Astrocyte (in vitro differentiated cells and primary cell): ENCODE measurements around the gene FMN1. TPM values are rescaled to one million over a fixed set of nuclear protein-coding genes. Genes with fewer than 3 reads are reported as not detected.
A peak's percentile ranks its signal among the peaks of the same experiment; 100 is the strongest.

ENCODE experiments used
- DNase-seq: peaks from one replicate; pipeline ENCODE4 v3.0.0-alpha.2; 2010; ENCODE audit warnings: low read depth
- FAIRE-seq: peaks from 2 replicates; lab custom pipeline; 2011; peaks lifted over from hg19 to GRCh38; lab: Jason Lieb, UNC
- H2AFZ ChIP-seq: 2 replicates; pipeline ENCODE4 v1.6.0; 2012; ENCODE audit warnings: low read depth, low read length, inconsistent platforms
- H3K27ac ChIP-seq: 2 replicates; pipeline ENCODE4 v1.5.1; 2011; ENCODE audit warnings: low read depth, low read length, inconsistent platforms
- H3K27me3 ChIP-seq: 2 replicates; pipeline ENCODE4 v1.6.0; 2011; ENCODE audit warnings: low read length, inconsistent platforms; ENCODE audit not compliant: insufficient read depth
- H3K36me3 ChIP-seq: 2 replicates; pipeline ENCODE4 v1.5.1; 2011; ENCODE audit warnings: low read length, inconsistent platforms; ENCODE audit not compliant: insufficient read depth
- H3K4me1 ChIP-seq: 2 replicates; pipeline ENCODE4 v1.5.1; 2011; ENCODE audit warnings: low read length, inconsistent platforms; ENCODE audit not compliant: insufficient read depth
- H3K4me2 ChIP-seq: 2 replicates; pipeline ENCODE4 v1.6.0; 2012; ENCODE audit warnings: low read length, inconsistent platforms
- H3K4me3 ChIP-seq: 2 replicates; pipeline ENCODE4 v1.5.1; 2011; ENCODE audit warnings: low read depth, mild to moderate bottlenecking, low read length, inconsistent platforms; ENCODE audit not compliant: insufficient read depth
- H3K79me2 ChIP-seq: 2 replicates; pipeline ENCODE4 v1.6.0; 2012; ENCODE audit warnings: mild to moderate bottlenecking, low read length, inconsistent platforms; ENCODE audit not compliant: insufficient read depth
- H3K9ac ChIP-seq: 2 replicates; pipeline ENCODE4 v1.6.0; 2012; ENCODE audit warnings: mild to moderate bottlenecking, low read length, inconsistent platforms
- H3K9me3 ChIP-seq: 2 replicates; pipeline ENCODE4 v1.5.1; 2012; ENCODE audit warnings: low read depth, mild to moderate bottlenecking, low read length, inconsistent platforms; ENCODE audit not compliant: insufficient read depth
- H4K20me1 ChIP-seq: 2 replicates; pipeline ENCODE4 v1.6.0; 2012; ENCODE audit warnings: low read length, inconsistent platforms; ENCODE audit not compliant: insufficient read depth
- H3K27ac Mint-ChIP-seq: one replicate; pipeline ENCODE4 v1.8.0; 2021; ENCODE audit warnings: mild to moderate bottlenecking, mixed read lengths; ENCODE audit not compliant: unreplicated experiment
- H3K27me3 Mint-ChIP-seq: one replicate; pipeline ENCODE4 v1.8.0; 2021; ENCODE audit warnings: low read depth, mixed read lengths; ENCODE audit not compliant: unreplicated experiment
- H3K36me3 Mint-ChIP-seq: one replicate; pipeline ENCODE4 v1.8.0; 2021; ENCODE audit warnings: low read depth, mixed read lengths; ENCODE audit not compliant: unreplicated experiment
- H3K4me1 Mint-ChIP-seq: one replicate; pipeline ENCODE4 v1.8.0; 2021; ENCODE audit warnings: low read depth, mixed read lengths; ENCODE audit not compliant: unreplicated experiment
- H3K4me3 Mint-ChIP-seq: one replicate; pipeline ENCODE4 v1.8.0; 2021; ENCODE audit warnings: mild to moderate bottlenecking, moderate library complexity, mixed read lengths; ENCODE audit not compliant: unreplicated experiment
- H3K9me3 Mint-ChIP-seq: one replicate; pipeline ENCODE4 v1.8.0; 2021; ENCODE audit warnings: mild to moderate bottlenecking, mixed read lengths; ENCODE audit not compliant: unreplicated experiment
- EZH2 ChIP-seq: IDR thresholded peaks from 2 replicates; pipeline ENCODE4 v1.6.1; 2012; ENCODE audit warnings: mild to moderate bottlenecking, low read length, inconsistent platforms; ENCODE audit not compliant: insufficient read depth
- total RNA-seq: library from RNA; stranded (reverse); gene quantifications from 2 replicates; pipeline ENCODE4 v1.2.1, GENCODE V29; 2021
- TF ChIP-seq, protein P1 (sequence below): IDR thresholded peaks from 2 replicates; pipeline ENCODE4 v1.5.1; 2011; ENCODE audit warnings: low read depth, mild to moderate bottlenecking, inconsistent platforms, low read length, moderate library complexity; ENCODE audit not compliant: insufficient read depth

Gene FMN1
- total RNA-seq, 1 donor from 2014 or later = 5.3 TPM

DNA sequence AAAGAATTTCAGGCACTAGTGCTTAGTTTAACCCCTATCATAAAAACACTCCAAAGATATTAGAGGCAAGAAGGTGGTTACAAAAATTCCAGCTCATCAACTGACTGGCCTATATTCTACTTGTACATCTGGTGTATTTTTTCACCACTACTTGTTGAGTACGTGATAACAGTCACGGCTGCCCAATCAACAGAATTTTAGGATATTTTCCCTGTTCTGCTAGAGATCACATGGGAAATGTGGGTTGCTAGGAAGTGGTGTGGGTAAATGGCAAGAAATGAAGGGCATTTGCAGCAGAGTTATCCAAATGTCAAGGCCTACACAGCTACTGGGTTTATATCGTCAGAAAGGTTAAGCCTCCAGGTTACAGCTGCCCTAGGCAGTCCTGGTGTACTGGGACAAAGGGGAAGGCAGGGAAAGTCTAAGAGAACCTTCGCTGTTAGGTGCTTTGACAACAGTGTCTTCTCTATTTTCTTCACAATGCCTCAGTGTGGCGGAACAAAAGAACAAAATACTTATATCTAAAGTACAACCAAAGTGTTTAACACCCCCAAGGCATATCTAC is 81.9 kb downstream of the FMN1 start:
- TF ChIP-seq, protein P1, sequence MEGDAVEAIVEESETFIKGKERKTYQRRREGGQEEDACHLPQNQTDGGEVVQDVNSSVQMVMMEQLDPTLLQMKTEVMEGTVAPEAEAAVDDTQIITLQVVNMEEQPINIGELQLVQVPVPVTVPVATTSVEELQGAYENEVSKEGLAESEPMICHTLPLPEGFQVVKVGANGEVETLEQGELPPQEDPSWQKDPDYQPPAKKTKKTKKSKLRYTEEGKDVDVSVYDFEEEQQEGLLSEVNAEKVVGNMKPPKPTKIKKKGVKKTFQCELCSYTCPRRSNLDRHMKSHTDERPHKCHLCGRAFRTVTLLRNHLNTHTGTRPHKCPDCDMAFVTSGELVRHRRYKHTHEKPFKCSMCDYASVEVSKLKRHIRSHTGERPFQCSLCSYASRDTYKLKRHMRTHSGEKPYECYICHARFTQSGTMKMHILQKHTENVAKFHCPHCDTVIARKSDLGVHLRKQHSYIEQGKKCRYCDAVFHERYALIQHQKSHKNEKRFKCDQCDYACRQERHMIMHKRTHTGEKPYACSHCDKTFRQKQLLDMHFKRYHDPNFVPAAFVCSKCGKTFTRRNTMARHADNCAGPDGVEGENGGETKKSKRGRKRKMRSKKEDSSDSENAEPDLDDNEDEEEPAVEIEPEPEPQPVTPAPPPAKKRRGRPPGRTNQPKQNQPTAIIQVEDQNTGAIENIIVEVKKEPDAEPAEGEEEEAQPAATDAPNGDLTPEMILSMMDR = no peak
- TF ChIP-seq EZH2 = no peak
- Histone ChIP-seq H3K36me3 (no peaks in the 10 kb centered on the region), H3K9ac (no peak overlapping the region), H3K79me2 (no peaks in the 10 kb centered on the region), H2AFZ (no peak overlapping the region), H3K27me3 (no peaks in the 10 kb centered on the region), H3K27ac (no peak overlapping the region), H3K4me1 (peaks cover 4% of the 10 kb centered on the region), H4K20me1 (no peaks in the 10 kb centered on the region), H3K9me3 (no peaks in the 10 kb centered on the region), H3K4me3 (no peak overlapping the region), H3K4me2 (no peak overlapping the region)
- DNase-seq = no peak
- H3K4me3 Mint-ChIP-seq = no peak overlapping the region
- no peak for FAIRE-seq
- H3K27ac Mint-ChIP-seq = no peak overlapping the region
- H3K9me3 Mint-ChIP-seq = peaks cover 4% of the 10 kb centered on the region
- H3K4me1 Mint-ChIP-seq = peaks cover 8% of the 10 kb centered on the region
- H3K36me3 Mint-ChIP-seq = no peaks in the 10 kb centered on the region
- no peaks in the 10 kb centered on the region for H3K27me3 Mint-ChIP-seq

DNA sequence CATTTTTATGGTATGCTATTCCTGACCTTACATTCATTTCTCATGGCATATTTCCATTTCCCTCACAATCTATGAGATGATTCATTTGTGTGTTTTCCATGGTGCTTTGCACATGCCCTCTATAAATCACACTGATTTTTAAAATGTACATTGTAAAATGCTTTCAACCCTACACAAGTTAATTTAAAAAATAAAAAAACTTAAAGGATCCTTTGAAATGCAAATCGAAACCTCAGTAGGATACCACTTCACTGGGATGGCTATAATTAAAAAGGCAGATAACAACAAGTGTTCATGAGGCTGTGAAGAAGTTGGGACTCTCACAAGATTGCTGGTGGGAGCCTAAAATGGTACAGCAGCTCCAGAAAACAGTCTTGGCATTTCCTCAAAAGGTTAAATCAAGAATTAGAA is 83.5 kb downstream of the FMN1 start:
- Histone ChIP-seq H3K9me3 (no peaks in the 10 kb centered on the region), H3K36me3 (no peaks in the 10 kb centered on the region), H3K4me1 (peaks cover 4% of the 10 kb centered on the region), H3K4me2 (peak overlapping the region; percentile 27), H3K27ac (peak overlapping the region; percentile 52), H2AFZ (no peak overlapping the region), H3K79me2 (no peaks in the 10 kb centered on the region), H3K27me3 (no peaks in the 10 kb centered on the region), H4K20me1 (no peaks in the 10 kb centered on the region), H3K4me3 (no peak overlapping the region), H3K9ac (peak overlapping the region; percentile 6)
- no peaks in the 10 kb centered on the region for H3K27me3 Mint-ChIP-seq
- TF ChIP-seq, protein P1 = no peak
- no peak for TF ChIP-seq EZH2
- DNase-seq (peak; percentile 35), FAIRE-seq (no peak)
- no peak overlapping the region for H3K27ac Mint-ChIP-seq
- H3K9me3 Mint-ChIP-seq = peaks cover 5% of the 10 kb centered on the region
- peaks cover 8% of the 10 kb centered on the region for H3K4me1 Mint-ChIP-seq
- H3K36me3 Mint-ChIP-seq = no peaks in the 10 kb centered on the region
- no peak overlapping the region for H3K4me3 Mint-ChIP-seq

DNA sequence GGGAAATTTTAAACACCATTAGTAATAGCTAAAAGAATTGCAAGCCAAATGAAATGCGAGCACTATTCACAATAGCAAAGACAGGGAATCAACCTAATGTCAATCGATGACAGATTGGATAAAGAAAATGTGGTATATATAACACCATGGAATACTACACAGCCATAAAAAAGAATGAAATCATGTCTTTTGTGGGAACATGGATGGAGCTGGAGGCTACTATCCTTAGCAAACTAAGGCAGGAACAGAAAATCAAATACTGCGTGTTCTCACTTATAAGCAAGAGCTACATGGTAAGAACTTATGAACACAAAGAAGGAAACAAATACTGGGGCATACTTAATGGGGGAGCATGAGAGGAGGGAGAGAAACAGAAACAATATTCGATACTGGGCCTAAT is 85.2 kb downstream of the FMN1 start:
- H3K9me3 ChIP-seq = no peaks in the 10 kb centered on the region
- no peaks in the 10 kb centered on the region for H3K36me3 ChIP-seq
- peaks cover 11% of the 10 kb centered on the region for H3K4me1 ChIP-seq
- TF ChIP-seq EZH2 = no peak
- TF ChIP-seq, protein P1 = no peak
- no peak overlapping the region for H3K4me3 ChIP-seq
- H3K4me2 ChIP-seq = no peak overlapping the region
- H3K79me2 ChIP-seq = no peaks in the 10 kb centered on the region
- Mint-ChIP-seq H3K9me3 (peaks cover 9% of the 10 kb centered on the region), H3K4me1 (peaks cover 9% of the 10 kb centered on the region), H3K27me3 (no peaks in the 10 kb centered on the region), H3K4me3 (no peak overlapping the region), H3K36me3 (no peaks in the 10 kb centered on the region), H3K27ac (no peak overlapping the region)
- DNase-seq = no peak
- FAIRE-seq = peak; percentile 63
- H3K27me3 ChIP-seq = no peaks in the 10 kb centered on the region
- H2AFZ ChIP-seq = no peak overlapping the region
- H4K20me1 ChIP-seq = no peaks in the 10 kb centered on the region
- H3K9ac ChIP-seq = no peak overlapping the region
- H3K27ac ChIP-seq = no peak overlapping the region
